Sigmoid colon (tissue), 7 donors: ENCODE data around the gene MAD2L1BP. TPM values are rescaled to one million over a fixed set of nuclear protein-coding genes. Genes with fewer than 3 reads are reported as not detected.

Source experiments
- DNase-seq: peaks from one replicate; pipeline ENCODE4 v3.0.0-alpha.2; 2019
- H3K27ac ChIP-seq, 4 donors: fragments of 200-600 bp; sonication (generic); one replicate each; pipeline ENCODE4 v1.5.1; 2016 to 2019; ENCODE audit warnings: mild to moderate bottlenecking in 1 of 4
- H3K27me3 ChIP-seq, 3 donors: fragments of 200-600 bp; sonication (generic); one replicate each; pipeline ENCODE4 v1.5.1; 2019; ENCODE audit warnings: mild to moderate bottlenecking in 1 of 3
- H3K36me3 ChIP-seq, 4 donors: fragments of 200-600 bp; sonication (generic); one replicate each; pipeline ENCODE4 v1.5.1; 2016 to 2019
- H3K4me1 ChIP-seq, 4 donors: fragments of 200-600 bp; sonication (generic); one replicate each; pipeline ENCODE4 v1.5.1; 2017 to 2019
- H3K4me3 ChIP-seq, 4 donors: fragments of 200-600 bp; sonication (generic); one replicate each; pipeline ENCODE4 v1.5.1; 2017 to 2019; ENCODE audit warnings: mild to moderate bottlenecking in 2 of 4, moderate library complexity in 1 of 4
- H3K9me3 ChIP-seq, 4 donors: fragments of 200-600 bp in 3 of 4; sonication (generic) in 3 of 4; one replicate each; pipeline versions ENCODE4 v1.5.1 to v1.6.1; 2013 to 2019
- EP300 ChIP-seq, 4 donors: sonication (generic); formaldehyde crosslinking; IDR thresholded peaks; one replicate each; pipeline ENCODE4 v1.6.1; 2017; ENCODE audit warnings: antibody characterized with exemption in 4 of 4
- POLR2A ChIP-seq, 2 donors: fragments of 450-650 bp; IDR thresholded peaks; one replicate each; pipeline ENCODE4 v1.6.1; 2016; ENCODE audit warnings: antibody characterized with exemption in 2 of 2, mild to moderate bottlenecking in 2 of 2, moderate library complexity in 2 of 2
- POLR2AphosphoS5 ChIP-seq, 4 donors: sonication (generic); formaldehyde crosslinking; IDR thresholded peaks; one replicate each; pipeline ENCODE4 v1.6.1; 2017; ENCODE audit warnings: antibody characterized with exemption in 4 of 4
- WGBS, 2 donors: extraction: QIAGEN DNeasy Blood & Tissue Kit; methylation state at CpG; one replicate each; pipeline ENCODE4 v1.1.7; 2013; 5-methylcytosine and 5-hydroxymethylcytosine counted together
- intact Hi-C: fragments of 100-400 bp; cut with DNase I; formaldehyde crosslinking; loops from one replicate; pipeline ENCODE4 v1.15.1; 2023
- polyA plus RNA-seq, 3 donors: library from polyadenylated mRNA; stranded (reverse); fragments of 200-250 nt; gene quantifications; one replicate each; pipeline ENCODE4 v1.2.3, GENCODE V29; 2013
- total RNA-seq, 4 donors: library from RNA; depleted of rRNA; stranded (reverse); fragments of >200 nt; gene quantifications; one replicate each; pipeline ENCODE4 v1.1.0, GENCODE V29; 2016
- TF ChIP-seq, protein P1 (sequence below), 4 experiments: fragments of 450-650 bp in 3 of 4; fragments of 200-600 bp in 1 of 4; IDR thresholded peaks; one replicate each; pipeline ENCODE4 v1.5.1; 2016 to 2019; ENCODE audit warnings: antibody characterized with exemption in 4 of 4, mild to moderate bottlenecking in 3 of 4, moderate library complexity in 2 of 4
- donor health status: healthy with polysubstance abuse.
- donor health status: Bipolar disorder and iron deficiency.
- donor health status: healthy.

The MAD2L1BP gene
- total and polyA plus RNA-seq, 7 donors: 13.0 to 68.7 (median 32.3) TPM

GRCh38 chr6:43674921-43675320 lies 39.3 kb downstream of the MAD2L1BP start:
- Histone ChIP-seq H3K9me3 (no peaks in the 10 kb centered on the region), H3K36me3 (peaks cover 39 to 93% (median 65%) of the 10 kb centered on the region in 4 donors), H3K27me3 (no peaks in the 10 kb centered on the region), H3K4me3 (no peak overlapping the region), H3K4me1 (peaks cover 0 to 10% (median 3%) of the 10 kb centered on the region in 4 donors), H3K27ac (no peak overlapping the region)
- no peak for TF ChIP-seq EP300 (IDR thresholded peaks at IDR 0.05)
- TF ChIP-seq POLR2A (IDR thresholded peaks at IDR 0.05): no peak
- TF ChIP-seq POLR2AphosphoS5 (IDR thresholded peaks at IDR 0.05): no peak
- TF ChIP-seq, protein P1, sequence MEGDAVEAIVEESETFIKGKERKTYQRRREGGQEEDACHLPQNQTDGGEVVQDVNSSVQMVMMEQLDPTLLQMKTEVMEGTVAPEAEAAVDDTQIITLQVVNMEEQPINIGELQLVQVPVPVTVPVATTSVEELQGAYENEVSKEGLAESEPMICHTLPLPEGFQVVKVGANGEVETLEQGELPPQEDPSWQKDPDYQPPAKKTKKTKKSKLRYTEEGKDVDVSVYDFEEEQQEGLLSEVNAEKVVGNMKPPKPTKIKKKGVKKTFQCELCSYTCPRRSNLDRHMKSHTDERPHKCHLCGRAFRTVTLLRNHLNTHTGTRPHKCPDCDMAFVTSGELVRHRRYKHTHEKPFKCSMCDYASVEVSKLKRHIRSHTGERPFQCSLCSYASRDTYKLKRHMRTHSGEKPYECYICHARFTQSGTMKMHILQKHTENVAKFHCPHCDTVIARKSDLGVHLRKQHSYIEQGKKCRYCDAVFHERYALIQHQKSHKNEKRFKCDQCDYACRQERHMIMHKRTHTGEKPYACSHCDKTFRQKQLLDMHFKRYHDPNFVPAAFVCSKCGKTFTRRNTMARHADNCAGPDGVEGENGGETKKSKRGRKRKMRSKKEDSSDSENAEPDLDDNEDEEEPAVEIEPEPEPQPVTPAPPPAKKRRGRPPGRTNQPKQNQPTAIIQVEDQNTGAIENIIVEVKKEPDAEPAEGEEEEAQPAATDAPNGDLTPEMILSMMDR (IDR thresholded peaks at IDR 0.05): no peak
- no peak for DNase-seq
- intact Hi-C loops: no loop called here
- WGBS, 2 donors: 97% methylated on average over 8 of the region's 8 CpGs

DNA sequence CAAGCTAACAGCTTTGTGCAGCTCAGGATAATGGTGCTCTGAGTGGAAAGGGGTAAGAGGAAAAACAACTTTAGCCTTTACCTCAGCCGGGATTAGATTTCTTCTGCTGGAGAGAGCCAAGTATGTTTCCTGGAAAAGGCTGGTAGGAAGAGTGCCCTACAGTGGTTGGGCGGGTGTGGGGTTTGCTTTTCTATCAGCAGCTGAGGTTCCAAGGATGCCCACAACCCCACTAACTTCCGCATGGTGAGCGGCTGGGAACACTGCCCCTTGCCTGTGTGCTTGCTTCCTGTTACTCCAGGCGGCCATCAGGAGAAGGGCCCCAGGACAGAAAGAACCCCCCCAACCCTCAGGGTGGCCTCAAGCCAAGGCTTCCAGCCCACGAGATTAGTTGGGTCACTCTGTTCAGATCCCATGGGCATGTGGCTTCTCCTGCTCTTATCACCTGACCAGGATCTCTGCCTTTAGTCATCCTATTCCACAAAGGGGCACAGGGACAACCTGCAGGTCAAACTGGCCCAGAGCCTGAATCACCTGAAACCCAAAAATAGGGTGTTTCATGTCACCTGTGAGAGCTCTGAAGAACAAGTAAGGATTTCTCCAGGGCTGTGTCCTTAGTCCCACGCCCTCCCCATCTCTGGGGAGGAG lies 41.4 kb downstream of the MAD2L1BP start:
- TF ChIP-seq EP300 (IDR thresholded peaks at IDR 0.05) (no peak), POLR2A (IDR thresholded peaks at IDR 0.05) (no peak), POLR2AphosphoS5 (IDR thresholded peaks at IDR 0.05) (no peak)
- TF ChIP-seq, protein P1 (IDR thresholded peaks at IDR 0.05): no peak
- peaks cover 43 to 89% (median 58%) of the 10 kb centered on the region in 4 donors for H3K36me3 ChIP-seq
- intact Hi-C loops: no loop called here
- H3K4me3 ChIP-seq: no peak overlapping the region
- H3K27ac ChIP-seq: no peak overlapping the region
- WGBS, 2 donors: 72 to 88% methylated on average over 7 of the region's 7 CpGs
- no peak for DNase-seq
- H3K9me3 ChIP-seq: no peaks in the 10 kb centered on the region
- peaks cover 0 to 7% (median 0%) of the 10 kb centered on the region in 4 donors for H3K4me1 ChIP-seq
- no peaks in the 10 kb centered on the region for H3K27me3 ChIP-seq

DNA sequence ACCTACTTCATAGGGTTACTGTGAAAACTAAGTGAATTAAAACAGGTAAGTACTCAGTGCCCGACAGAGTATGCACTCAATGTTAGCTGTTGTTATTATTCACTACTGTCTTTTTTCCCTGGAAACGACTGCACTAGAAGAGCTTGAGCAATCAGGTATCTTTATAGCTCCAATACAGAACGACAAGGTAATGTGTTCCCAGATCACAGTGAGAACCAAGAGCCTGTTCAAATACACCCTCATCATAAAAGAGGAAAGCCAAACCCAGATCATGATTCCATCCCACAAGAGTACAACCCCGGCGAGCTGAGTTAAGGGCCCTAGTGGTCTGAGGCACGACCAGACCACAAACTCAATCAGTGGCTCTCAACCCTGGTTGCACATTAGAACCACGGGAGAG lies 42.1 kb downstream of the MAD2L1BP start:
- intact Hi-C loops: no loop called here
- Histone ChIP-seq H3K9me3 (no peaks in the 10 kb centered on the region), H3K36me3 (peaks cover 43 to 82% (median 55%) of the 10 kb centered on the region in 4 donors), H3K4me3 (no peak overlapping the region), H3K27ac (no peak overlapping the region), H3K27me3 (no peaks in the 10 kb centered on the region), H3K4me1 (peaks cover 0 to under 1% (median 0%) of the 10 kb centered on the region in 4 donors)
- no peak for TF ChIP-seq EP300 (IDR thresholded peaks at IDR 0.05)
- TF ChIP-seq POLR2AphosphoS5 (IDR thresholded peaks at IDR 0.05): no peak
- TF ChIP-seq, protein P1 (IDR thresholded peaks at IDR 0.05): no peak
- no peak for TF ChIP-seq POLR2A (IDR thresholded peaks at IDR 0.05)
- WGBS, 2 donors: 21 to 56% methylated on average over 7 of the region's 7 CpGs
- no peak for DNase-seq

- intact Hi-C loops: no loop called here
- H3K27me3 ChIP-seq: no peaks in the 10 kb centered on the region
- DNase-seq: no peak
- no peaks in the 10 kb centered on the region for H3K9me3 ChIP-seq
- H3K36me3 ChIP-seq: peaks cover 43 to 78% (median 53%) of the 10 kb centered on the region in 4 donors
- no peak overlapping the region for H3K4me3 ChIP-seq
- H3K4me1 ChIP-seq: peaks cover 0 to 5% (median 0%) of the 10 kb centered on the region in 4 donors
- WGBS, 2 donors: 90 to 93% methylated on average over 7 of the region's 7 CpGs
- no peak overlapping the region for H3K27ac ChIP-seq
- TF ChIP-seq, protein P1 (IDR thresholded peaks at IDR 0.05): no peak
- TF ChIP-seq EP300 (IDR thresholded peaks at IDR 0.05) (no peak), POLR2A (IDR thresholded peaks at IDR 0.05) (no peak), POLR2AphosphoS5 (IDR thresholded peaks at IDR 0.05) (no peak)
These were observed 42.7 kb downstream of the MAD2L1BP start for GRCh38 chr6:43678341-43678740.
